ENCODE results near the gene WDR18.

WDR18 gene

GRCh38 chr19:1000095-1000494, 15.9 kb downstream of the WDR18 start, which contains the start of gene GRIN3B:
Gene GRIN3B, plus strand, starts transcription at chr19:1000419. Its CDS starts 19 bp downstream, at chr19:1000438.
- peak within 1 kb of the TSS; percentile 30 for H3K4me3 ChIP-seq (ENCODE audit: low read depth, low read length)
- TF ChIP-seq CTCF (IDR thresholded peaks at IDR 0.05; ENCODE audit: low read depth, low read length), result peak; percentile 87
- H3K27me3 ChIP-seq (ENCODE audit: insufficient read depth, low read depth, severe bottlenecking), result peaks cover 69% of the 10 kb centered on the region
- peak; percentile 90 for DNase-seq
- no peaks in the 10 kb centered on the region for H3K36me3 ChIP-seq
- no peak within 1 kb of the TSS for H3K27ac ChIP-seq
- peaks cover 2% of the 10 kb centered on the region for H3K9me3 ChIP-seq (ENCODE audit: severe bottlenecking)

- peak overlapping the region; percentile 30 for H3K4me3 ChIP-seq (ENCODE audit: low read depth, low read length)
- H3K27me3 ChIP-seq (ENCODE audit: insufficient read depth, low read depth, severe bottlenecking), result peaks cover 68% of the 10 kb centered on the region
- no peak overlapping the region for H3K27ac ChIP-seq
- peaks cover 2% of the 10 kb centered on the region for H3K9me3 ChIP-seq (ENCODE audit: severe bottlenecking)
- no peak for TF ChIP-seq CTCF (IDR thresholded peaks at IDR 0.05; ENCODE audit: low read depth, low read length)
- no peaks in the 10 kb centered on the region for H3K36me3 ChIP-seq
- no peak for DNase-seq
Measured at GRCh38 chr19:1000591-1001537, 16.7 kb downstream of the WDR18 start.

- Histone ChIP-seq H3K27me3 (ENCODE audit: insufficient read depth, low read depth, severe bottlenecking) (peaks cover 60% of the 10 kb centered on the region), H3K9me3 (ENCODE audit: severe bottlenecking) (peaks cover 2% of the 10 kb centered on the region), H3K36me3 (no peaks in the 10 kb centered on the region), H3K27ac (no peak overlapping the region), H3K4me3 (ENCODE audit: low read depth, low read length) (no peak overlapping the region)
- peak; percentile 88 for TF ChIP-seq CTCF (IDR thresholded peaks at IDR 0.05; ENCODE audit: low read depth, low read length)
- DNase-seq, result peak; percentile 72
Measured at GRCh38 chr19:1001538-1002166, 17.5 kb downstream of the WDR18 start.

- TF ChIP-seq CTCF (IDR thresholded peaks at IDR 0.05; ENCODE audit: low read depth, low read length), result no peak
- no peak for DNase-seq
- no peaks in the 10 kb centered on the region for H3K36me3 ChIP-seq
- H3K27ac ChIP-seq, result no peak overlapping the region
- H3K9me3 ChIP-seq (ENCODE audit: severe bottlenecking), result peaks cover 1% of the 10 kb centered on the region
- peaks cover 51% of the 10 kb centered on the region for H3K27me3 ChIP-seq (ENCODE audit: insufficient read depth, low read depth, severe bottlenecking)
- H3K4me3 ChIP-seq (ENCODE audit: low read depth, low read length), result no peak overlapping the region
Measured at GRCh38 chr19:1002600-1002999, 18.5 kb downstream of the WDR18 start.

GRCh38 chr19:1003283-1003682, 19.1 kb downstream of the WDR18 start:
- Histone ChIP-seq H3K27me3 (ENCODE audit: insufficient read depth, low read depth, severe bottlenecking) (peaks cover 44% of the 10 kb centered on the region), H3K36me3 (peaks cover under 1% of the 10 kb centered on the region; the same call in 1 of the 2 replicates), H3K4me3 (ENCODE audit: low read depth, low read length) (no peak overlapping the region), H3K27ac (no peak overlapping the region), H3K9me3 (ENCODE audit: severe bottlenecking) (no peaks in the 10 kb centered on the region)
- no peak for TF ChIP-seq CTCF (IDR thresholded peaks at IDR 0.05; ENCODE audit: low read depth, low read length)
- no peak for DNase-seq

Data from WERI-Rb-1 (cell line).